Measurements from ENCODE around the gene EHF.
A peak's percentile ranks its signal among the peaks of the same experiment; 100 is the strongest.

Gene EHF

GRCh38 chr11:34620820-34621792 lies at the start of gene EHF:
TSS of gene EHF (plus strand) at chr11:34621093. CDS start at chr11:34642631, 21,538 bp downstream.
- no peak for TF ChIP-seq Cebpa-rat (IDR thresholded peaks at IDR 0.05)
- no peaks in the 10 kb centered on the region for H3K36me3 ChIP-seq
- no peak within 1 kb of the TSS for H3K27ac ChIP-seq
- H3K4me3 ChIP-seq, result no peak within 1 kb of the TSS
- no peak within 1 kb of the TSS for H3K9ac ChIP-seq
- no peaks in the 10 kb centered on the region for H4K20me1 ChIP-seq
- peaks cover 0 to 27% (median 0%) of the 10 kb centered on the region in 10 experiments; a peak in 2 of 20 replicates for H3K4me1 ChIP-seq
- H3K9me3 ChIP-seq (replicated peaks in 1 of 11), result no peaks in the 10 kb centered on the region
- H3K27me3 ChIP-seq, result no peaks in the 10 kb centered on the region
- peak within 1 kb of the TSS in 3 of 11 experiments; percentile 25 to 45 (median 27); a peak in 5 of 22 replicates for H3K4me2 ChIP-seq

GRCh38 chr11:34573537-34573936 lies 47.4 kb upstream of the EHF start:
- Histone ChIP-seq H3K9me3 (replicated peaks in 1 of 11) (no peaks in the 10 kb centered on the region), H3K4me1 (peaks cover 0 to 9% (median 3%) of the 10 kb centered on the region in 10 experiments; a peak in 7 of 20 replicates), H3K27ac (no peak overlapping the region), H3K4me3 (no peak overlapping the region), H3K27me3 (no peaks in the 10 kb centered on the region), H4K20me1 (no peaks in the 10 kb centered on the region), H3K36me3 (no peaks in the 10 kb centered on the region), H3K4me2 (no peak overlapping the region), H3K9ac (no peak overlapping the region)
- TF ChIP-seq Cebpa-rat (IDR thresholded peaks at IDR 0.05), result no peak

DNA sequence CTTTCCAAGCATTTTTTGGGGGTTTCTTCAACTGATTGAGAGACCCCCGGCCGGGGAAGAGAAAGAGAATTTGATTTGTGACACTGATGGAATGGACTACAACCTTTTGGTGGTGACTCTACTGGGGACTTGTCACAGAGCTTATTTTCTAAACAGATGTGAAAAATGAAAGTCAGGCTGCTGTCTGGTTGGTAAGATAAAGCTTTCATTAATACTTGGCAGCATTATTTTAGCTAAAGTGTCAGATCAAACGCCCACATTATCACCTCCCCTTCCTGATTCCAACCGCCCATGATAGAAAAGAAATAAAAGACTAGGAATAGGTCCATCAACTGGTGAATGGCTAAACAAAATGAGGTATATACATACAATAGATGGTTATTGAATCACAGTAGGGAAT lies 45.6 kb upstream of the EHF start:
- Histone ChIP-seq H3K27ac (no peak overlapping the region), H3K36me3 (no peaks in the 10 kb centered on the region), H3K9ac (no peak overlapping the region), H3K4me1 (peaks cover 0 to 9% (median 3%) of the 10 kb centered on the region in 10 experiments; a peak in 7 of 20 replicates), H3K27me3 (no peaks in the 10 kb centered on the region), H3K9me3 (replicated peaks in 1 of 11) (no peaks in the 10 kb centered on the region), H4K20me1 (no peaks in the 10 kb centered on the region), H3K4me3 (no peak overlapping the region), H3K4me2 (no peak overlapping the region)
- no peak for TF ChIP-seq Cebpa-rat (IDR thresholded peaks at IDR 0.05)

GRCh38 chr11:34575671-34576070 lies 45.2 kb upstream of the EHF start:
- TF ChIP-seq Cebpa-rat (IDR thresholded peaks at IDR 0.05), result no peak
- no peak overlapping the region for H3K4me2 ChIP-seq

DNA sequence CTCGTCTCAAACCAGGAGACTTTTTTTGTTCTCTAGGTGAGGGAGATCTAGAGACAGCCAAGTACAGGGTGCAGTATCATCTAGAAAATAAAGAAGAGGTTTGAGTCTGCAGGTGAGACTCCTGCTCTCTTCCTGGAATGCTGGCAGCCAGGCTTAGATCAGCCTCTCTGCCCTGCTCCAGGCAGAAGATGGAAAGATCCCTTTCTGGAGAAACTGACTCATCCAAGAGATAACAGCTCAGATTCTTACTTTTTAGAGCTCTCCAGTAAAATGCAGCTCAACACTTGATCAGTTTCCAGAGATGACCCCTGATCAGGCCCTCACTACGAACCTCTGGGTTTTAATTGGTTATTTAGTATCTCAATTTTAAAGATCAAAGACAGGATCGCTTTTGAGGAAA lies 44.6 kb upstream of the EHF start:
- Histone ChIP-seq H3K9me3 (replicated peaks in 1 of 11) (no peaks in the 10 kb centered on the region), H3K27ac (no peak overlapping the region), H3K9ac (no peak overlapping the region), H4K20me1 (no peaks in the 10 kb centered on the region), H3K4me2 (no peak overlapping the region), H3K4me3 (no peak overlapping the region), H3K36me3 (no peaks in the 10 kb centered on the region), H3K4me1 (no peaks in the 10 kb centered on the region), H3K27me3 (no peaks in the 10 kb centered on the region)
- TF ChIP-seq Cebpa-rat (IDR thresholded peaks at IDR 0.05), result no peak

More at GRCh38 chr11:34575671-34576070, 45.2 kb upstream of the EHF start:
- Histone ChIP-seq H3K4me1 (peaks cover 0 to 5% (median 1%) of the 10 kb centered on the region in 10 experiments; a peak in 6 of 20 replicates), H4K20me1 (no peaks in the 10 kb centered on the region), H3K27me3 (no peaks in the 10 kb centered on the region), H3K36me3 (no peaks in the 10 kb centered on the region), H3K4me3 (no peak overlapping the region), H3K9ac (no peak overlapping the region), H3K9me3 (replicated peaks in 1 of 11) (no peaks in the 10 kb centered on the region), H3K27ac (no peak overlapping the region)

DNA sequence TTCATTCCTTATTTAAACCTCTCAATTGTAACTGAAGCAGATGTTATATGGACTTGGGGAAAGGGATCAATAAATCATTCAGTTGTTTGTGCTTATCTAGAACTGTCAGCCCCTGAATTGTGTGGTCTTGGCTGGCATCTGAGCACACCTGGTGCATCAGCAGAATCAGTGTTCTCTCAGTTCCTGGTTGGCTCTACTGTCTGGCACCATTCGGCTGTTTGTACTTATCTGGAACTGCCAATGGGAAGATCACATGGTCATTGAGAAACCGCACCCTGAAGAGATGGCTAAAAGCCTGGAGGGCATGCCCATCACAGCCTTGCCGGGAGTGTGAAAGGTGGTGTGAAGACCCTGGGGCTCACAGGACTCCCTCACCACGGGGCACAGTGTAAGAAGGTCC lies 37.1 kb upstream of the EHF start:
- Histone ChIP-seq H3K4me1 (peaks cover 16 to 25% (median 20%) of the 10 kb centered on the region in 10 experiments), H3K36me3 (no peaks in the 10 kb centered on the region), H4K20me1 (no peaks in the 10 kb centered on the region), H3K4me2 (no peak overlapping the region), H3K9me3 (replicated peaks in 1 of 11) (no peaks in the 10 kb centered on the region), H3K4me3 (no peak overlapping the region), H3K9ac (no peak overlapping the region), H3K27ac (no peak overlapping the region), H3K27me3 (no peaks in the 10 kb centered on the region)
- no peak for TF ChIP-seq Cebpa-rat (IDR thresholded peaks at IDR 0.05)

DNA sequence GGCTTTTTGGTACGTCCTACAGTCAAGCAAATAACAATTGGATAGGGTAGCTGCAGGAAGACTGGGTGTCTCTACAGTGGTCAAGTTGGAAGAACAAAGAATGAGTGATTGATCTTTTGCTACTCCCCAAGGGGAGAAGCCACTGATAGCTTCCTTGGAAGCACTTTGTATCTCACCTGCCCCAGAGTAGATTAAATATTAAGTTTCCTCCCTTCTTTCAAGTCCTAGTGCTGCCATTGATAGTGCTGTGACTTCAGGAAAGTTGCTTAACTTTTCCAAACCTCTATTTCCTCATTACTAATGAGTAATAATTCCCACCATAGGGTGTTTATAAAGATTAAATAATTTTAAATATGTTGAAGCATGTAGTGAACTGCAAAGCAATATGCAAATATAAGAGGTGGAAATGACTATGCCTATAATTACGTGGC lies 35.6 kb upstream of the EHF start:
- Histone ChIP-seq H3K4me1 (peaks cover 16 to 25% (median 20%) of the 10 kb centered on the region in 10 experiments), H3K9ac (no peak overlapping the region), H3K27ac (peak overlapping the region in 4 of 11 experiments; percentile 8 to 51 (median 24); a peak in 5 of 22 replicates), H3K36me3 (no peaks in the 10 kb centered on the region), H3K4me2 (peak overlapping the region; percentile 21 to 78 (median 54)), H3K4me3 (no peak overlapping the region), H3K27me3 (no peaks in the 10 kb centered on the region), H4K20me1 (no peaks in the 10 kb centered on the region), H3K9me3 (replicated peaks in 1 of 11) (no peaks in the 10 kb centered on the region)
- TF ChIP-seq Cebpa-rat (IDR thresholded peaks at IDR 0.05), result no peak

DNA sequence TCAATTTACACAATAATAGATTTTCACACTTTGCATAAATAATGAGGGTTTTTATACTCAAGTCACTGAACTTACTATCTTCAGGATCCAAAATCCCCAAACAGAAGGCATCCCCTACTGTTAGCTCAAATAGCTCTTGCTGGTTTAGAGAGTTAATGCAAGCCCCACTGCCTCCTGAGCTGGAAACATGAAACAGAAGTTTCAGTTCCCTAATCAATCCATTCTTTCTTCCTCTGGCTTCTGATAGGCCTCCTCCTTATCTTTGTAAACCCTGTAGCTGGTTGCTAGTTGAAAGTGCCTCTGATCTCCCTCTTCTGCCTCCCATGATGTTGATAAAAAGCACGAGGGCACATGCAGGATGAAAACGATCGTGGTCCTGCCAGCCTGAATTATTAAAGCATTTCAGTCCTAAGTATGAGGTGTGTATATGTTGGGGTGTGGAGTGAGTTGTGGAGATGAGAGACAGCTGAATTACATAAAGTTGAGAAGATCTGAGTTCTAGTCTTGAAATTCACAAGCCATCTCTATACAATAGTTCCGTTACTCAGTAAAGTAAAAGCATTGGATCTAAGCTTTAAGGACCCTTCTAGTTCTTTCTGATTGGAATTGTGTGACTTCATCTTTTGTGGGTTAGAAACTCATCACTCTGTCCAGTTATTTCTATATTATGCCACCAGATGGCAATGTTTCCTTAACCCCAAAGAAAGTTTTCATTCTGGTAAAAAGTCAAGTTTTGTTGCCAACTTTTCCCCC lies 35.0 kb upstream of the EHF start:
- Histone ChIP-seq H3K36me3 (no peaks in the 10 kb centered on the region), H3K27me3 (no peaks in the 10 kb centered on the region), H3K27ac (peak overlapping the region in 9 of 11 experiments; percentile 8 to 65 (median 42); a peak in 13 of 22 replicates), H3K9me3 (replicated peaks in 1 of 11) (no peaks in the 10 kb centered on the region), H3K4me2 (peak overlapping the region; percentile 21 to 78 (median 54)), H4K20me1 (no peaks in the 10 kb centered on the region), H3K9ac (peak overlapping the region in 5 of 11 experiments; percentile 21 to 46 (median 26); a peak in 5 of 22 replicates), H3K4me1 (peaks cover 16 to 25% (median 20%) of the 10 kb centered on the region in 10 experiments), H3K4me3 (no peak overlapping the region)
- no peak for TF ChIP-seq Cebpa-rat (IDR thresholded peaks at IDR 0.05)

Measured in BLaER1 treated with 17β-estradiol and CSF1 and Interleukin-3, amounts not matched to agents 10 nM and 100 nM (cell line).